ENCODE data around the gene GRAMD1A. TPM values are rescaled to one million over a fixed set of nuclear protein-coding genes. Genes with fewer than 3 reads are reported as not detected.

The GRAMD1A gene
- total RNA-seq, 2 experiments from 2014 or later, result 185 to 227 TPM

GRCh38 chr19:35068941-35069634, 69.0 kb downstream of the GRAMD1A start:
- ATAC-seq (no peak), DNase-seq (no peak)
- no peaks in the 10 kb centered on the region for H3K36me3 Mint-ChIP-seq (ENCODE audit: low read depth)
- no peak overlapping the region for H3K27ac Mint-ChIP-seq
- intact Hi-C loops (cut with DNase I, micrococcal nuclease), result no loop called here
- H3K4me1 Mint-ChIP-seq, result peaks cover 10% of the 10 kb centered on the region
- CTCF ChIA-PET, result interaction anchor here (0.7 to 2.8 kb wide), 7 partner anchors 18 to 466 kb away, joined by 3 to 12 read pairs (median 4); no protein-coding TSS in a partner anchor
- no peaks in the 10 kb centered on the region for H3K27me3 Mint-ChIP-seq
- POLR2A ChIA-PET, result no interaction called here
- peaks cover 4% of the 10 kb centered on the region for H3K9me3 Mint-ChIP-seq (ENCODE audit: low read depth)
- H3K4me3 Mint-ChIP-seq, result no peak overlapping the region

DNA sequence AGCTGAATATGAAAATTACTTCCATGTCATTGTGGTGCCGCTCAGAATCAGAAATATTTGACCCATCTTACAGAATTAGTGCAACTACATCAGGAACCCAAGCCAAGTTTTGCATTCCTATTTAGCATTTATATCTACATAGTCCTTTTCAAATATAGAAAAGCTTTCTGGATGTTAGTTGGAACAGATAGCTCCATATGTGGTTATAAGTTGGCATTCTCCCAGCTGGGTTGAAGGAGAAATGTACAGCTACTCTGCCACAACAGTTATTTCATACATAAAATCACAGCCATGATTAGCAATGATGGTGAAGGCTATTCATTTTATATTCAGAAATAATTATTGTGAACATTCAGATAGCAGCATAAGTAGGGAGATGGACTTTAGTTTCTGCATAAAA, 69.6 kb downstream of the GRAMD1A start:
- POLR2A ChIA-PET, result no interaction called here
- H3K36me3 Mint-ChIP-seq (ENCODE audit: low read depth), result no peaks in the 10 kb centered on the region
- no peaks in the 10 kb centered on the region for H3K27me3 Mint-ChIP-seq

DNA sequence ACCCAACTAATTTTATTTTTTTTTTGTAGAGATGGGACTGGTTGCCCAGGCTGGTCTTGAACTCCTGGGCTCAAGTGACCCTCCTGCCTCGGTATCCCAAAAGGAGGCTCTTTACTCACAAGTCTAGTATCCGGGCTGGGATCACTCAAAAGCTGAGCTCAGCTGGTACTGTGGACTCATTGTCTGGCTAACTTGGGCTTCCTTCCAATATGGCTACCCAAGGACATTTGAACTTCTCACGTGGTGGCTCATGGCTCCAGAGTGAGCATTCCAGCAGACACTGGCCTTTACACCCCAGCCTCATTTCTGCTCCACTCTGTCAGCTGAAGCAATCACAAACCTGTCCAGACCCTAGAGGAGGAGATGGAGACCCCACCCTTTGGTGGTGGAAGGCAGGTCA, 70.3 kb downstream of the GRAMD1A start:
- Mint-ChIP-seq H3K4me3 (no peak overlapping the region), H3K9me3 (ENCODE audit: low read depth) (peaks cover 4% of the 10 kb centered on the region), H3K27me3 (no peaks in the 10 kb centered on the region), H3K4me1 (peaks cover 8% of the 10 kb centered on the region), H3K36me3 (ENCODE audit: low read depth) (no peaks in the 10 kb centered on the region), H3K27ac (no peak overlapping the region)
- ChIA-PET POLR2A (no interaction called here), CTCF (interaction anchor here (0.8 to 2.8 kb wide), 8 partner anchors 10 to 424 kb away, joined by 3 to 12 read pairs (median 4); no protein-coding TSS in a partner anchor)
- ATAC-seq (no peak), DNase-seq (no peak)
- intact Hi-C loops (cut with DNase I, micrococcal nuclease), result no loop called here

More for the DNA sequence above, 69.6 kb downstream of the GRAMD1A start:
- intact Hi-C loops (cut with DNase I, micrococcal nuclease), result no loop called here
- no peak for ATAC-seq
- Mint-ChIP-seq H3K4me1 (peaks cover 8% of the 10 kb centered on the region), H3K9me3 (ENCODE audit: low read depth) (peaks cover 4% of the 10 kb centered on the region), H3K27ac (no peak overlapping the region), H3K4me3 (no peak overlapping the region)
- CTCF ChIA-PET, result interaction anchor here (0.7 to 2.8 kb wide), 9 partner anchors 17 to 465 kb away, joined by 3 to 12 read pairs (median 4); no protein-coding TSS in a partner anchor
- no peak for DNase-seq

DNA sequence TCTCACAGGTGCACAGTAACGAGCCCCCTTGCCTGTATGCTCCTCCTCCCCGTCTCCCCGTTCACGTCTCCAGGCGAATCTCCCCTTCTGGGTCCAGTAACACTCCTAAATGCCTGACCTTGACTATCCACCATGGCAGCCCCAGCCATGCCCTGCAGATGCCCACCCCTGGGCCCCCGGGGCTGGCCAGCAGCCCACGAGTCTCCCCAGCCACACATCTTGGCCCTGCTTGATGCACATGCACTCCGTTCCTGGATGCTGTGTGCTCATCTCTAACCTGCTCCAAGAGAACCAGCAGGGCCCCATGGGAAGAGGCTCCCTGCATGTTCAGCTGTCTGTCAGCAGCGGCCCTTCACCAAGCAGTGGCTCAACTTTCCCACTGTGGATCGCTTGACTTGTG, 73.4 kb downstream of the GRAMD1A start:
- ChIA-PET CTCF (no interaction called here), POLR2A (no interaction called here)
- H3K36me3 Mint-ChIP-seq (ENCODE audit: low read depth), result no peaks in the 10 kb centered on the region
- intact Hi-C loops (cut with DNase I, micrococcal nuclease), result no loop called here
- ATAC-seq, result no peak
- H3K27me3 Mint-ChIP-seq, result no peaks in the 10 kb centered on the region
- H3K4me3 Mint-ChIP-seq, result no peak overlapping the region
- no peak for DNase-seq
- no peaks in the 10 kb centered on the region for H3K4me1 Mint-ChIP-seq
- H3K9me3 Mint-ChIP-seq (ENCODE audit: low read depth), result peaks cover 2% of the 10 kb centered on the region
- no peak overlapping the region for H3K27ac Mint-ChIP-seq

- ATAC-seq (no peak), DNase-seq (no peak)
- no peaks in the 10 kb centered on the region for H3K36me3 Mint-ChIP-seq (ENCODE audit: low read depth)
- H3K4me1 Mint-ChIP-seq, result no peaks in the 10 kb centered on the region
- no peak overlapping the region for H3K27ac Mint-ChIP-seq
- peaks cover 2% of the 10 kb centered on the region for H3K9me3 Mint-ChIP-seq (ENCODE audit: low read depth)
- POLR2A ChIA-PET, result no interaction called here
- CTCF ChIA-PET, result no interaction called here
- intact Hi-C loops (cut with DNase I, micrococcal nuclease), result no loop called here
- H3K27me3 Mint-ChIP-seq, result peaks cover 2% of the 10 kb centered on the region
- no peak overlapping the region for H3K4me3 Mint-ChIP-seq
These were observed 73.8 kb downstream of the GRAMD1A start for GRCh38 chr19:35073941-35074340.

- POLR2A ChIA-PET, result no interaction called here
- CTCF ChIA-PET, result no interaction called here
- no peak overlapping the region for H3K27ac Mint-ChIP-seq
These were observed 74.5 kb downstream of the GRAMD1A start for GRCh38 chr19:35074426-35075201.

GRCh38 chr19:35075202-35076025, 75.3 kb downstream of the GRAMD1A start:
- intact Hi-C loops (cut with DNase I, micrococcal nuclease), result no loop called here
- Mint-ChIP-seq H3K4me3 (no peak overlapping the region), H3K27me3 (peaks cover 2% of the 10 kb centered on the region), H3K27ac (no peak overlapping the region), H3K9me3 (ENCODE audit: low read depth) (peaks cover 2% of the 10 kb centered on the region), H3K36me3 (ENCODE audit: low read depth) (no peaks in the 10 kb centered on the region), H3K4me1 (no peaks in the 10 kb centered on the region)
- ATAC-seq (no peak), DNase-seq (no peak)
- ChIA-PET POLR2A (no interaction called here), CTCF (no interaction called here)

More at GRCh38 chr19:35074426-35075201, 74.5 kb downstream of the GRAMD1A start:
- no peak for ATAC-seq
- Mint-ChIP-seq H3K27me3 (peaks cover 2% of the 10 kb centered on the region), H3K9me3 (ENCODE audit: low read depth) (peaks cover 2% of the 10 kb centered on the region), H3K4me1 (no peaks in the 10 kb centered on the region), H3K36me3 (ENCODE audit: low read depth) (no peaks in the 10 kb centered on the region), H3K4me3 (no peak overlapping the region)
- DNase-seq, result no peak
- intact Hi-C loops (cut with DNase I, micrococcal nuclease), result no loop called here

DNA sequence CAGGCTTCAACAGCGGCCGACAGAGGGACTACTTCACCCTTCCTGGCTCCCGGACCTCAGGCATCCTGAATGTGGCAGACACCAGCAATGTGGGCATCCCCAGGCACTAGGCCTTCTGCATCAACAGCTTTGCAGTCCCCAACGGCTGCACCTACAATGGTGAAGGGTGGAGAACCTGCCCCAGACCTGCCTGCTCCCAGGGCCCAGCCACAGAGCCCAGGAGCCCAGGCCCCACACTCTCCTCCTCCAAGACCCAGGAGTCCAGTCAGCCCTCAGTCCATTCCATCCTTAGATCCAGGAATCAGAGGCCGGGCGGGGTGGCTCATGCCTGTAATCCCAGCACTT, 75.9 kb downstream of the GRAMD1A start:
- Mint-ChIP-seq H3K27me3 (peaks cover 2% of the 10 kb centered on the region), H3K4me3 (no peak overlapping the region), H3K27ac (no peak overlapping the region), H3K36me3 (ENCODE audit: low read depth) (no peaks in the 10 kb centered on the region), H3K9me3 (ENCODE audit: low read depth) (no peaks in the 10 kb centered on the region), H3K4me1 (no peaks in the 10 kb centered on the region)
- intact Hi-C loops (cut with DNase I, micrococcal nuclease), result no loop called here
- ChIA-PET CTCF (no interaction called here), POLR2A (no interaction called here)
- DNase-seq, result no peak
- ATAC-seq, result no peak

Other genes starting within 250 kb of the GRAMD1A start
- 1 to 10 TPM; 3.5 to 3.7 TPM for gene ZNF599, start 227.1 kb upstream of the GRAMD1A start, total RNA-seq
- 1 to 10 TPM; 5.7 to 6.2 TPM for gene ZNF30, start 73.4 kb upstream of the GRAMD1A start, total RNA-seq
- 1 to 10 TPM; 5.6 to 5.7 TPM for gene ZNF792, start 36.1 kb upstream of the GRAMD1A start, total RNA-seq
- 1 to 10 TPM; 1.3 to 1.6 TPM for gene SCN1B, start 30.1 kb downstream of the GRAMD1A start, total RNA-seq
- under 1 TPM in 1 of 2 experiments, not detected in 1; 0.09 TPM for gene HPN, start 41.4 kb downstream of the GRAMD1A start, total RNA-seq
- gene FXYD3, start 115.5 kb downstream of the GRAMD1A start, total RNA-seq, result not detected
- gene LGI4, start 134.7 kb downstream of the GRAMD1A start, total RNA-seq, result under 1 TPM; 0.66 to 0.67 TPM
- gene FXYD1, start 138.5 kb downstream of the GRAMD1A start, total RNA-seq, result 1 to 10 TPM; 1.9 to 2.4 TPM
- gene FXYD7, start 142.9 kb downstream of the GRAMD1A start, total RNA-seq, result under 1 TPM; 0.41 to 0.46 TPM
- gene FXYD5, start 154.4 kb downstream of the GRAMD1A start, total RNA-seq, result 100 to 1,000 TPM; 261 to 358 TPM
- not detected for gene FAM187B, start 228.4 kb downstream of the GRAMD1A start, total RNA-seq
- gene LSR, start 248.7 kb downstream of the GRAMD1A start, total RNA-seq, result 10 to 100 TPM; 10.0 to 12.2 TPM

Measured in activated CD4-positive, alpha-beta T cell treated with anti-CD3 and anti-CD28 coated beads for 36 hours (primary cell).